HG03521 (cell line): ENCODE measurements around the gene TRAP1.
"Not testable (repeated sequence)": the region's sequence is repeated elsewhere in the genome, so short reads cannot be mapped to it uniquely, and the experiment has no call there.

Experiments
- ATAC-seq: cut with Tn5 transposase; IDR thresholded peaks from one replicate; pipeline ENCODE4 v1.9.1; 2021; ENCODE audit warnings: mild to moderate bottlenecking, moderate library complexity; ENCODE audit not compliant: unreplicated experiment

The TRAP1 gene

GRCh38 chr16:3618769-3619141 lies 98.6 kb downstream of the TRAP1 start:
- no peak for ATAC-seq

DNA sequence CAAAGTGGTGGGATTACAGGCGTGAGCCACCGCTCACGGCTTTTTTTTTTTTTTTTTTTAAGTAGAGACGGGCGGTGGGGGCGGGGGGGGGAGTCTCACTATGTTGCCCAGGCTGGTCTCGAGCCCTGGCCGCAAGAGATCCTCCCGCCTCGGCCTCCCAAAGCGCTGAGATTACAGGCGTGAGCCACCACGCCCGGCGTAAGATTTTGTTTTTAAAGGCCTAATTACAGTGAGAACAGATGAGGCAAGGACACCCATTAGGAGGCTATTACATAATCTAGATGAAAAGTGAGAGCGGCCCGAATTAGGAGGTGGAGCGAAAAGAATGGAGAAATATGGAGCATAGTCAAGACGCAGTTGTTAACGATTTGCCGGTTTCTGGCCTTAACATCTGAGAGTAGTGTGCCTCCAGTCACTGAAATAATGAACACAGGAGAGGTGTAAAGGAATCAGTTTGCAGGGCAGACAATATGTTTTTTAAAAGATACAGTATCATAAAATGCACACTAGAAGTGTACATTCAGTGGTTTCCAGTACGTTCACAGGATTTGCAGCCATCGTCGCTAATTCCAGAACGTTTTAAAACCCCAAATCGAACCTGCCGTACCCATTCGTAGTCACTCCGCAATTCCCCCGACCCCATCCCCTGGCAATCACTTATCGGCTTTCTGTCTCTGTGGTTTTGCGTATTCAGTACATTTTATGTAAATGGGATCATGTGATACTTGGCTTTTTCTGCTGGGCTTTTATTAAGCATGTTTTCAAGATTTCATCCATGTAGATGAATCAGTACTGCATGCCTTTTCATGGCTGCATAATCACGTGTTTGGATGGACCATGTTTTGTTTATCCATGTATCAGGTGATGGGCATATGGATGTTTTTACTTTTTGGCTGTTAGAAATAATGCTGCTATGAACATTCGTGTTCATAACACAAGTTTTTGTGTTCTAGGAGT lies 104.5 kb downstream of the TRAP1 start:
- ATAC-seq = no peak

GRCh38 chr16:3611146-3611975 lies 106.0 kb downstream of the TRAP1 start, which contains the start of gene SLX4:
Gene SLX4, minus strand, starts transcription at chr16:3611606. Its CDS starts 2,642 bp downstream, at chr16:3608964.
- peak; percentile 88 for ATAC-seq

- ATAC-seq = no peak
These were observed 106.6 kb downstream of the TRAP1 start for GRCh38 chr16:3610698-3611145.

DNA sequence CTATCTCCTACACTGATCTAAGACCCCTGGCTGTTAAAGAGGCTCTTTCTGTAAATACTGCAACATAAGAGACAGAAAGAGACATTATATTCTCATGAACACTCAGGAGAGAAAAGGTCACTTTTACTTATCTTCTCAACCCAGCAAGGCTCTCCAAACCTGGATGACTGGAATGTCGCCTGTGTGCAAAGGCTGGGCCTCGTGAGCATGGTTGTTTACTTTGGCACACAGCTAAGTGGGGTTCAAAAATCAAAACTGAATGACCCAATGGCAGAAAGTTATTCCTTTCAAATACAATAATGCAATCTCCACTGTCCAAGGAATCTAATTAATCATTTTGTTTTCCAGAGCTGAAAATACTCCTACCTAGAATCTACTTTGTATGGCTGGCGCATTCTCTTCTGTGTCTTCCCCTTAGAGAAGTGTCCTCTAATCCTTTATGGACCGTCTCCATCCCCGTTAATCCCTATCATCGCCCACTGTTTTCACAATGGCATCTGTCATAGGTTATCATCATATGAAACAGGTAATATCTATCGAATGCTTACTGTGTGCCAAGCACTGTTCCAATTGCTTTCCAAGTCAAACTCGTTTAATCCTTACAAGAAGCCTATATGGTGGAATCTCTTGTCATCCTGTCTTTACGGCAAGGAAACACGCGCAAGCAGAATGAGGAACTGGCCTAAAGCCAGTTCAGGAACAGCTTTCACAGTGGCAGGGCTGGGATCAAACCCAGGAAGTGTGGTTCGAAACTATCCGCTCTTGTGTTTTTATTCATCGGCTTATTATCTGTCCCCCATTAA lies 107.2 kb downstream of the TRAP1 start:
- ATAC-seq = no peak

DNA sequence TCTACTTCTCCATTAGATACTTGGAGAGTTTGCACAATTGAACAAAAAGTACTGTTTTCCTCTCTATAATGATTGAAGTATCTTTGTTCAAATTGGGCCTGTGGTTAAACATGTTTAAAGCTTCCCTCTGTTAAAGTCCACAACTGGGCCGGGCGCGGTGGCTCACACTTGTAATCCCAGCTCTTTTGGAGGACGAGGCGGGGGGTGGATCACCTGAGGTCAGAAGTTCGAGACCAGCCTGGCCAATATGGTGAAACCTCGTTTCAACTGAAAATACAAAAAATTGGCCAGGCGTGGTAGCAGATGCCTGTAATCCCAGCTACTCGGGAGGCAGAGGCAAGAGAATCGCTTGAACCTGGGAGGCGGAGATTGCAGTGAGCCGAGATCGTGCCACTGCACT lies 108.3 kb downstream of the TRAP1 start:
- not testable (repeated sequence) for ATAC-seq

DNA sequence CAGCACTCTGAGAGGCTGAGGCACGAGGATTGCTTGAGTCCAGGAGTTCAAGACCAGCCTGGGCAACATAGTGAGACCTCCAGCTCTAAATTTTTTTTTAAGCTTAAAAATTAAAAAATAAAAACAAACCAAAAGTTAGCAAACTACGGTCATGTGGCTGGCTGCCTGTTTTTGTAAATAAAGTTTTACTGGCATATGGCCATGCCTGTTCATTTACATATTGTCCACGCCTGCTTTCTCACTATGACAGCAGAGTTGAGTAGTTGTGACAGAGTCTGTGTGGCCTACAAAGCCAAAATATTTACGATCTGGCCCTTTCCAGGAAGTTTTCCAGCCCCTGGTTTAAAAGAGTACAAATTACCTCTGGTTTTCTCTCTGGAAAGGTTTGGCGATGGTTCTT lies 109.3 kb downstream of the TRAP1 start:
- no peak for ATAC-seq
